ENCODE measurements around the gene HIVEP3.

- no peak for TF ChIP-seq CTCF (IDR thresholded peaks at IDR 0.05; ENCODE audit: low read length)
- TF ChIP-seq EZH2 (optimal IDR thresholded peaks at IDR 0.05; ENCODE audit: low read depth, low read length) = no peak
- no peak for TF ChIP-seq EZH2phosphoT487 (IDR thresholded peaks at IDR 0.05; ENCODE audit: low read length)
Measured at GRCh38 chr1:41713557-41714327, 205.0 kb downstream of the HIVEP3 start.
